Calu3 (cell line): ENCODE results near the gene H2AZ1. TPM values are rescaled to one million over a fixed set of nuclear protein-coding genes. Genes with fewer than 3 reads are reported as not detected.

ENCODE experiments used
- BruUV-seq: library from RNA; stranded (reverse); fragments of 400-500 nt; replicated peaks from 2 replicates; lab custom pipeline; 2021; lab: Mats Ljungman, UMichigan
- CTCF ChIA-PET: fragments of 300-600 bp; sonication (Branson Sonifier 250); formaldehyde crosslinking; loops from one replicate; lab custom pipeline; 2022; ENCODE audit warnings: antibody characterized with exemption; lab: Charles Lee
- DNase-seq: peaks from one replicate; pipeline ENCODE4 v3.0.0; 2022
- H3K27ac Mint-ChIP-seq: one replicate; pipeline ENCODE4 v1.8.0; 2022; ENCODE audit warnings: mixed read lengths; ENCODE audit not compliant: unreplicated experiment
- H3K27me3 Mint-ChIP-seq: one replicate; pipeline ENCODE4 v1.8.0; 2022; ENCODE audit warnings: mixed read lengths; ENCODE audit not compliant: unreplicated experiment
- H3K36me3 Mint-ChIP-seq: one replicate; pipeline ENCODE4 v1.8.0; 2022; ENCODE audit warnings: mild to moderate bottlenecking, moderate library complexity, mixed read lengths; ENCODE audit not compliant: insufficient read depth, unreplicated experiment
- H3K4me1 Mint-ChIP-seq: one replicate; pipeline ENCODE4 v1.8.0; 2022; ENCODE audit warnings: mild to moderate bottlenecking, low read depth, mixed read lengths; ENCODE audit not compliant: unreplicated experiment
- H3K4me3 Mint-ChIP-seq: one replicate; pipeline ENCODE4 v1.8.0; 2022; ENCODE audit warnings: mild to moderate bottlenecking, low read depth, moderate library complexity, mixed read lengths; ENCODE audit not compliant: unreplicated experiment
- H3K9me3 Mint-ChIP-seq: one replicate; pipeline ENCODE4 v1.8.0; 2022; ENCODE audit warnings: low read depth, mixed read lengths; ENCODE audit not compliant: unreplicated experiment
- CTCF ChIP-seq: fragments of 200-600 bp; IDR thresholded peaks from one replicate; pipeline ENCODE4 v1.8.0; 2022; ENCODE audit warnings: antibody characterized with exemption; ENCODE audit not compliant: unreplicated experiment
- intact Hi-C: fragments of 100-400 bp; cut with micrococcal nuclease; formaldehyde crosslinking; loops from one replicate; pipeline ENCODE4 v1.10.0; 2022; ENCODE audit not compliant: unreplicated experiment
- total RNA-seq: library from RNA; stranded (reverse); gene quantifications from 2 replicates; pipeline ENCODE4 v1.2.3, GENCODE V29; 2022

H2AZ1 gene
- total RNA-seq, 1 experiment from 2014 or later: 380 TPM

- H3K27ac Mint-ChIP-seq: no peak overlapping the region
- intact Hi-C loops: no loop called here
- H3K9me3 Mint-ChIP-seq: no peaks in the 10 kb centered on the region
- no peak for TF ChIP-seq CTCF
- no TSS peak for BruUV-seq
- no peak overlapping the region for H3K4me3 Mint-ChIP-seq
- no peaks in the 10 kb centered on the region for H3K27me3 Mint-ChIP-seq
- peaks cover 9% of the 10 kb centered on the region for H3K4me1 Mint-ChIP-seq
- CTCF ChIA-PET: no interaction called here
- no peak for DNase-seq
- no peaks in the 10 kb centered on the region for H3K36me3 Mint-ChIP-seq
Observed at GRCh38 chr4:99987681-99988080, 37.6 kb upstream of the H2AZ1 start.

DNA sequence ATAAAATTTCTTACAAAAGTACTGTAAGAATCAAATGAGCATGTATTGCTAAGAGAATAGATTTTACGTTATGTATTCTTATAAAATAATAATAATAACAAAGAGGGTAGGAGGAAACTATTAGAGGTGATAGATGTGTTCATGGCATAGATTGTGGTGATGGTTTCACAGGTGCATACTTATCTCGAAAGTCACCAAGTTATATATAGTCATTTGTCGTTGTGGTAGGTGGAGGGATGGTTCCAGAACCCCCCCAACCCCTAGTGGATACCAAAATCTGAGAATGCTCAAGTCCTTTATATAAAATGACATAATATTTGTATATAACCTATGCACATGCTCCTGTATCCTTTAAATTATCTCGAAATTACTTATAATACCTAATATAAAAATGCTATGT is 36.7 kb upstream of the H2AZ1 start:
- no peaks in the 10 kb centered on the region for H3K9me3 Mint-ChIP-seq
- no peak overlapping the region for H3K27ac Mint-ChIP-seq
- intact Hi-C loops: no loop called here
- DNase-seq: no peak
- H3K4me1 Mint-ChIP-seq: peaks cover 9% of the 10 kb centered on the region
- TF ChIP-seq CTCF: no peak
- no peaks in the 10 kb centered on the region for H3K27me3 Mint-ChIP-seq
- no peak overlapping the region for H3K4me3 Mint-ChIP-seq
- H3K36me3 Mint-ChIP-seq: no peaks in the 10 kb centered on the region
- BruUV-seq: no TSS peak
- CTCF ChIA-PET: no interaction called here

- no peaks in the 10 kb centered on the region for H3K27me3 Mint-ChIP-seq
- intact Hi-C loops: no loop called here
- BruUV-seq: no TSS peak
- CTCF ChIA-PET: no interaction called here
- TF ChIP-seq CTCF: no peak
- no peak for DNase-seq
- no peak overlapping the region for H3K27ac Mint-ChIP-seq
- H3K9me3 Mint-ChIP-seq: no peaks in the 10 kb centered on the region
- peaks cover 9% of the 10 kb centered on the region for H3K4me1 Mint-ChIP-seq
- H3K36me3 Mint-ChIP-seq: no peaks in the 10 kb centered on the region
- no peak overlapping the region for H3K4me3 Mint-ChIP-seq
Observed at GRCh38 chr4:99983289-99983943, 33.3 kb upstream of the H2AZ1 start.

DNA sequence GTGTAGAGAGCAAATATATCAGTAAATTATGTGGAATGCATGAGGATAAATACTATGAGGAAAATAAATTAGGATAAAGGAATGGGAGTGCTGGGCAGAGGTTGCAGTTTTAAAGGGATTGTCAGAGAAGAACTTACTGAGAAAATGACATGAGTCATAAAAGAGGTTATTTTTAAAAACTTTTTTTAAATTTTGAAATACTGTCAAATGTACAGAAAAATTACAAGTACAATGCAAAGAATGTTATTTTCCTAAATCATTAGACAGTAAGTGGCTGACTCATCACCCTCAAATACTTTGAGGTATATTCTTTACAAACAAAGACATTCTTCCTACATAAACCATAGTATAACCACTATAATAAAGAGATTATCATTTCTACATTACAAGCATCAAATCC is 29.8 kb upstream of the H2AZ1 start:
- H3K27ac Mint-ChIP-seq: no peak overlapping the region
- no peaks in the 10 kb centered on the region for H3K27me3 Mint-ChIP-seq
- no peak for TF ChIP-seq CTCF
- H3K4me3 Mint-ChIP-seq: no peak overlapping the region
- no peaks in the 10 kb centered on the region for H3K4me1 Mint-ChIP-seq
- intact Hi-C loops: no loop called here
- DNase-seq: no peak
- no peaks in the 10 kb centered on the region for H3K36me3 Mint-ChIP-seq
- CTCF ChIA-PET: no interaction called here
- peaks cover 1% of the 10 kb centered on the region for H3K9me3 Mint-ChIP-seq
- BruUV-seq: no TSS peak
